ENCODE measurements around the gene ZFYVE1. TPM values are rescaled to one million over a fixed set of nuclear protein-coding genes. Genes with fewer than 3 reads are reported as not detected.
A peak's percentile ranks its signal among the peaks of the same experiment; 100 is the strongest.

The ZFYVE1 gene
- total and polyA plus RNA-seq, 12 donors, result 4.9 to 19.5 (median 13.8) TPM

- no peaks in the 10 kb centered on the region for H3K4me1 ChIP-seq
- ATAC-seq, result no peak
- H3K36me3 ChIP-seq, result peaks cover 0 to 94% (median 16%) of the 10 kb centered on the region in 9 donors
- 90 to 91% methylated on average over 14 of the region's 14 CpGs for WGBS, 2 donors
- no peak overlapping the region for H3K4me3 ChIP-seq
- no peaks in the 10 kb centered on the region for H3K9me3 ChIP-seq
- intact Hi-C loops (cut with DNase I), result loop anchor here in 1 of 10 donors (10.0 kb wide), 1 partner anchor 428 kb away; no protein-coding TSS in a partner anchor
- TF ChIP-seq CTCF (IDR thresholded peaks at IDR 0.05), result no peak
- DNase-seq, result no peak
- no peaks in the 10 kb centered on the region for H3K27me3 ChIP-seq
- H3K27ac ChIP-seq, result no peak overlapping the region
Measured at GRCh38 chr14:72942934-72943333, 84.0 kb downstream of the ZFYVE1 start.

- intact Hi-C loops (cut with DNase I), result loop anchor here in 1 of 10 donors (10.0 kb wide), 1 partner anchor 427 kb away; no protein-coding TSS in a partner anchor
- no peaks in the 10 kb centered on the region for H3K27me3 ChIP-seq
- DNase-seq (no peak), ATAC-seq (no peak)
- no peak overlapping the region for H3K4me3 ChIP-seq
- H3K4me1 ChIP-seq, result no peaks in the 10 kb centered on the region
- H3K9me3 ChIP-seq, result no peaks in the 10 kb centered on the region
- H3K27ac ChIP-seq, result no peak overlapping the region
- TF ChIP-seq CTCF (IDR thresholded peaks at IDR 0.05), result no peak
- 78 to 82% methylated on average over 12 of the region's 12 CpGs for WGBS, 2 donors
- H3K36me3 ChIP-seq, result peaks cover 0 to 84% (median 16%) of the 10 kb centered on the region in 9 donors
Measured at GRCh38 chr14:72941286-72941985, 85.5 kb downstream of the ZFYVE1 start.

- DNase-seq (no peak), ATAC-seq (peak in 4 of 8 donors; percentile 19 to 41 (median 33))
- intact Hi-C loops (cut with DNase I), result loop anchor here in 1 of 10 donors (10.0 kb wide), 1 partner anchor 425 kb away; no protein-coding TSS in a partner anchor
- no peak overlapping the region for H3K4me3 ChIP-seq
- no peak for TF ChIP-seq CTCF (IDR thresholded peaks at IDR 0.05)
- H3K27me3 ChIP-seq, result no peaks in the 10 kb centered on the region
- H3K9me3 ChIP-seq, result no peaks in the 10 kb centered on the region
- no peak overlapping the region for H3K27ac ChIP-seq
- WGBS, 2 donors, result 48 to 60% methylated on average over 13 of the region's 13 CpGs
- H3K4me1 ChIP-seq, result no peaks in the 10 kb centered on the region
- peaks cover 0 to 69% (median 16%) of the 10 kb centered on the region in 9 donors for H3K36me3 ChIP-seq
Measured at GRCh38 chr14:72939630-72940029, 87.3 kb downstream of the ZFYVE1 start.

GRCh38 chr14:72932893-72933292, 94.0 kb downstream of the ZFYVE1 start:
- ATAC-seq (no peak), DNase-seq (no peak)
- intact Hi-C loops (cut with DNase I), result no loop called here
- no peak overlapping the region for H3K4me3 ChIP-seq
- no peaks in the 10 kb centered on the region for H3K9me3 ChIP-seq
- no peaks in the 10 kb centered on the region for H3K27me3 ChIP-seq
- H3K27ac ChIP-seq, result no peak overlapping the region
- peaks cover 0 to 3% (median 0%) of the 10 kb centered on the region in 9 donors for H3K36me3 ChIP-seq
- WGBS, 2 donors, result 88 to 95% methylated on average over 7 of the region's 7 CpGs
- TF ChIP-seq CTCF (IDR thresholded peaks at IDR 0.05), result no peak
- peaks cover 0 to under 1% (median 0%) of the 10 kb centered on the region in 9 donors for H3K4me1 ChIP-seq
